Measurements from ENCODE around the gene SLC27A5.

DNA sequence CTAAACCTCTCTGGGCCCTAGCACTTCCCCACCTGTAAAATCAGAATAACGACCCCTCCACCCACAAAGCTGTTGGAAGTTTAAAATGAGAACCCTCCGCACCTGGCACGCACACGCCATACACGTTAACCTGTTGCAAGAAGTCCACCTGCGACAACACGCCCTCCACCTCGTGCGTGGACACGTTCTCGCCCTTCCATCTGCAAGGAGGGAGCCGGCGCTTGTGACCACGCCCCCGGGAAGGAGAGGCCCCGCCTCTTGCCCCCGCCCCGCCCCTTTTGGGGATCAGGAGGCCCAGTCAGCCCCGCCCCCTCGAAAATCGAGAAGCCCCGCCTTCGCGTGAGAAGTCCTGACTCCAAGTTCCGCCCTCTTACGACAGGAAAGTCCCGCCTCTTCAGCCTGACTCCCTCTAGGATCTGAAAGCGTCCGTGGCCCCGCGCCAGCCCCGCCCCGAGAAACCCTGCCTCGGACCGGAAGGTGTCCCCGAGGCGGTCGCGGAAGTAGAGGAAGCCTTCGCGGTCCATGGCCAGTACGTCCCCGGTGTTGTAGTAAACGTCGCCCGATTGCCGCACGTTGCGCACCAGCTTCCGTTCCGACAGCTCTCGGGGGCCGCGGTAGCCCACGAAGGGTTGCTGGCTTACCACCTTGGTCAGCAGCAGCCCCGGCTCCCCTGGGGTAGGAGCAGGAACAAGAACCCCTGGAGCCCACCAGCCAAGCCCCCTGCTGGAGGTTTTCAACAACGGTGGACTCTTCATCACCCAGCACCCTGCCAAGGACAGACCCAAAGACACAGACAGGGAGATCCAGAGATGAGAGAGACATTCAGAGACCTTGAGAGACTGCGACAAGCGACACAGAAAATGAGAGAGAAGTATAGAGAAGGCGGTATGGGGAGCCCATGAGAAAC is 12.5 kb downstream of the SLC27A5 start:
- TF ChIP-seq CTCF (conservative IDR thresholded peaks at IDR 0.05) = no peak
- TF ChIP-seq EZH2 (IDR thresholded peaks at IDR 0.05; ENCODE audit: low read depth) = no peak

Measured in PC-9 (cell line).